Neural cell (in vitro differentiated cells): Measurements from ENCODE around the gene TMEM116.

ENCODE experiments used
- CTCF ChIP-seq: fragments of 450-650 bp; IDR thresholded peaks from 2 replicates; pipeline ENCODE4 v1.5.1; 2014; ENCODE audit warnings: antibody characterized with exemption, mild to moderate bottlenecking, moderate library complexity; ENCODE audit not compliant: poor library complexity, severe bottlenecking
- EP300 ChIP-seq: fragments of 450-650 bp; conservative IDR thresholded peaks from 2 replicates; pipeline ENCODE4 v1.6.1; 2014; ENCODE audit warnings: antibody characterized with exemption, mild to moderate bottlenecking, moderate library complexity; ENCODE audit not compliant: poor library complexity, severe bottlenecking
- EZH2 ChIP-seq: fragments of 200-600, 300-800 bp; shearing (Covaris generic), sonication (generic); IDR thresholded peaks from 2 replicates; pipeline ENCODE4 v1.6.1; 2014; ENCODE audit warnings: antibody characterized with exemption, low read length, borderline replicate concordance, mild to moderate bottlenecking; ENCODE audit not compliant: insufficient read depth, poor library complexity, severe bottlenecking
- MXI1 ChIP-seq: fragments of 450-650 bp; conservative IDR thresholded peaks from 2 replicates; pipeline ENCODE4 v1.6.1; 2014; ENCODE audit warnings: antibody characterized with exemption, mild to moderate bottlenecking; ENCODE audit not compliant: poor library complexity, severe bottlenecking
- POLR2AphosphoS5 ChIP-seq: IDR thresholded peaks from 2 replicates; pipeline ENCODE4 v1.6.1; 2012
- RAD21 ChIP-seq: fragments of 450-650 bp; conservative IDR thresholded peaks from 2 replicates; pipeline ENCODE4 v1.6.1; 2014; ENCODE audit warnings: antibody characterized with exemption, mild to moderate bottlenecking, moderate library complexity
- REST ChIP-seq: IDR thresholded peaks from 2 replicates; pipeline ENCODE4 v1.6.1; 2012; ENCODE audit warnings: borderline replicate concordance
- TAF1 ChIP-seq: IDR thresholded peaks from 2 replicates; pipeline ENCODE4 v1.6.1; 2012; ENCODE audit warnings: low read depth

GRCh38 chr12:111904446-111904975 lies 108.5 kb downstream of the TMEM116 start:
- TF ChIP-seq EZH2 (no peak), CTCF (no peak), POLR2AphosphoS5 (no peak), RAD21 (no peak), TAF1 (no peak), MXI1 (no peak), REST (no peak), EP300 (no peak)
